HepG2 (cell line): ENCODE data around the gene ARAP1. TPM values are rescaled to one million over a fixed set of nuclear protein-coding genes. Genes with fewer than 3 reads are reported as not detected.

Source experiments
- ATAC-seq: fragments of 200-7000 bp; cut with Tn5 transposase; 3 replicates; pipeline ENCODE4 v1.9.1; 2020; ENCODE audit warnings: mild to moderate bottlenecking, moderate library complexity
- BruUV-seq: library from RNA; stranded (reverse); fragments of 400-500 nt; replicated peaks from 2 replicates; lab custom pipeline; 2021; lab: Mats Ljungman, UMichigan
- CTCF ChIA-PET: fragments of 300-600 bp; formaldehyde crosslinking; extraction: SDS; loops from one replicate; lab custom pipeline; 2021; ENCODE audit warnings: low total read pairs, inconsistent platforms, low intra/inter-chr PET ratio; lab: Yijun Ruan, JAX
- POLR2A ChIA-PET: fragments of 350-600 bp; sonication (Branson Sonifier 250); formaldehyde crosslinking; loops from one replicate; lab custom pipeline; 2020; ENCODE audit warnings: antibody characterized with exemption, inconsistent platforms; lab: Yijun Ruan, JAX
- DNase-seq: peaks from one replicate; pipeline ENCODE4 v3.0.0-alpha.2; 2015; ENCODE audit warnings: low spot score
- FAIRE-seq: peaks from 3 replicates; lab custom pipeline; 2011; peaks lifted over from hg19 to GRCh38; lab: Jason Lieb, UNC
- H2AFZ ChIP-seq: one replicate; pipeline ENCODE4 v1.6.1; 2011; ENCODE audit warnings: low read length, inconsistent platforms
- H3K27ac ChIP-seq: fragments of 300-600 bp; 3 replicates; pipeline ENCODE4 v1.8.0; 2011; ENCODE audit warnings: mixed run types, mild to moderate bottlenecking, mixed read lengths, low read length, inconsistent platforms; ENCODE audit not compliant: insufficient read depth; ENCODE audit errors: extremely low read length
- H3K27me3 ChIP-seq, 2 experiments: fragments of 200-600 bp in 1 of 2; 2 replicates in 1 of 2; 3 replicates in 1 of 2; pipeline versions ENCODE4 v1.6.0 to v1.8.0; 2011; ENCODE audit warnings: low read length in 2 of 2, mild to moderate bottlenecking in 2 of 2, moderate library complexity in 2 of 2, inconsistent platforms in 1 of 2; ENCODE audit not compliant: insufficient read depth in 2 of 2, control insufficient read depth in 1 of 2
- H3K36me3 ChIP-seq, 2 experiments: fragments of 200-600 bp in 1 of 2; replicated peaks in 1 of 2; 2 replicates in 1 of 2; 3 replicates in 1 of 2; pipeline versions ENCODE4 v1.5.1 to v1.8.0; 2011; ENCODE audit warnings: low read length in 2 of 2, inconsistent platforms in 1 of 2; ENCODE audit not compliant: insufficient read depth in 2 of 2, control insufficient read depth in 1 of 2
- H3K4me1 ChIP-seq: 2 replicates; pipeline ENCODE4 v1.5.1; 2012; ENCODE audit warnings: low read length, inconsistent platforms; ENCODE audit not compliant: insufficient read depth
- H3K4me2 ChIP-seq: 2 replicates; pipeline ENCODE4 v1.6.0; 2011; ENCODE audit warnings: low read depth, low read length, inconsistent platforms
- H3K4me3 ChIP-seq, 3 experiments: fragments of 200-600 bp in 1 of 3; sonication (generic), shearing (Covaris generic) in 1 of 3; replicated peaks in 1 of 3; 2 replicates each; pipeline ENCODE4 v1.5.1; 2011 to 2016; ENCODE audit warnings: low read length in 3 of 3, inconsistent platforms in 2 of 3, low read depth in 2 of 3, mild to moderate bottlenecking in 2 of 3, control low read depth in 1 of 3, mixed read lengths in 1 of 3; ENCODE audit not compliant: insufficient read depth in 1 of 3
- H3K79me2 ChIP-seq: one replicate; pipeline ENCODE4 v1.6.1; 2011; ENCODE audit warnings: low read length, inconsistent platforms; ENCODE audit not compliant: insufficient read depth
- H3K9ac ChIP-seq: 2 replicates; pipeline ENCODE4 v1.6.0; 2011; ENCODE audit warnings: mild to moderate bottlenecking, low read depth, low read length, inconsistent platforms; ENCODE audit not compliant: insufficient read depth
- H3K9me3 ChIP-seq: 2 replicates; pipeline ENCODE4 v1.5.1; 2012; ENCODE audit warnings: mild to moderate bottlenecking, low read length
- H4K20me1 ChIP-seq: 2 replicates; pipeline ENCODE4 v1.6.0; 2011; ENCODE audit warnings: inconsistent platforms, mild to moderate bottlenecking, low read length, moderate library complexity; ENCODE audit not compliant: insufficient read depth
- HCFC1 ChIP-seq: fragments of 150-350 bp; IDR thresholded peaks from 2 replicates; pipeline ENCODE4 v1.6.1; 2014; ENCODE audit warnings: low read depth, low read length
- MLX ChIP-seq: IDR thresholded peaks from 2 replicates; pipeline ENCODE4 v1.6.1; 2016
- MYPOP ChIP-seq: sonication (generic); formaldehyde crosslinking; IDR thresholded peaks from 2 replicates; pipeline ENCODE4 v1.8.1; 2023; ENCODE audit warnings: mild to moderate bottlenecking, moderate library complexity, missing genetic modification reagents
- PLSCR1 ChIP-seq: sonication (generic); formaldehyde crosslinking; IDR thresholded peaks from 2 replicates; pipeline ENCODE4 v1.5.0; 2020; ENCODE audit warnings: missing genetic modification reagents, mild to moderate bottlenecking, borderline replicate concordance
- ZNF230 ChIP-seq: sonication (generic); formaldehyde crosslinking; IDR thresholded peaks from 2 replicates; pipeline ENCODE4 v1.4.0; 2020; ENCODE audit warnings: mild to moderate bottlenecking, missing genetic modification reagents
- ZNF768 ChIP-seq: sonication (generic); formaldehyde crosslinking; IDR thresholded peaks from 2 replicates; pipeline ENCODE4 v1.4.0; 2020; ENCODE audit warnings: missing genetic modification reagents
- ZNF770 ChIP-seq: sonication (generic); formaldehyde crosslinking; IDR thresholded peaks from 2 replicates; pipeline ENCODE4 v1.5.0; 2020; ENCODE audit warnings: mild to moderate bottlenecking, missing genetic modification reagents
- ZNF777 ChIP-seq: sonication (generic); formaldehyde crosslinking; IDR thresholded peaks from 2 replicates; pipeline ENCODE4 v1.4.0; 2020; ENCODE audit warnings: missing genetic modification reagents
- WGBS: methylation state at CpG from one replicate; pipeline ENCODE4 v1.1.6; 2017; ENCODE audit warnings: low lambda C conversion rate; 5-methylcytosine and 5-hydroxymethylcytosine counted together
- in situ Hi-C: cut with HindIII; loops from 2 replicates; pipeline ENCODE4 v1.10.0; 2017; ENCODE audit warnings: low pct_unique_long_range_greater_than_20kb; ENCODE audit not compliant: extremely low pct_ligation_motif_present
- intact Hi-C: fragments of 100-400 bp; cut with micrococcal nuclease; formaldehyde crosslinking; loops from one replicate; pipeline ENCODE4 v1.10.0; 2022; ENCODE audit not compliant: unreplicated experiment
- polyA plus RNA-seq, 8 experiments: library from polyadenylated mRNA; depleted of rRNA in 3 of 8; stranded (reverse) in 7 of 8; unstranded in 1 of 8; fragments of >200 nt; fragmentation: Illumina TruSeq in 4 of 8; extraction: Trizol in 4 of 8; gene quantifications; 2 replicates each; pipeline versions ENCODE4 v1.2.1 to v1.2.3, GENCODE V29; 2011 to 2016; ENCODE audit warnings: low read depth in 4 of 8, missing spikeins in 1 of 8, mixed read lengths in 1 of 8; ENCODE audit not compliant: insufficient read depth in 1 of 8
- total RNA-seq, 5 experiments: library from RNA; depleted of rRNA; stranded (reverse); fragments of >200 nt; fragmentation: Illumina TruSeq; extraction: Trizol; gene quantifications; 2 replicates each; pipeline ENCODE4 v1.2.3, GENCODE V29; 2016; ENCODE audit warnings: low read depth in 1 of 5

The ARAP1 gene
- total and polyA plus RNA-seq, 2 of the 13 experiments (the other 11 are each of a cell fraction or from before 2014, with no cell fraction given): 43.2 to 55.5 TPM

GRCh38 chr11:72665911-72666472 is 86.2 kb downstream of the ARAP1 start:
- Histone ChIP-seq H3K36me3 (no peaks in the 10 kb centered on the region), H2AFZ (no peak overlapping the region), H3K9me3 (peaks cover 12% of the 10 kb centered on the region), H3K4me1 (no peaks in the 10 kb centered on the region), H3K27ac (no peak overlapping the region), H3K4me3 (no peak overlapping the region), H3K27me3 (peaks cover 4 to 42% of the 10 kb centered on the region in 2 experiments), H3K79me2 (no peaks in the 10 kb centered on the region), H3K4me2 (no peak overlapping the region), H3K9ac (no peak overlapping the region), H4K20me1 (no peaks in the 10 kb centered on the region)
- 3% methylated on average over 5 of the region's 6 CpGs for WGBS
- POLR2A ChIA-PET: no interaction called here
- no peak for FAIRE-seq
- in situ Hi-C loops (no loop called here), intact Hi-C loops (no loop called here)
- DNase-seq: no peak
- TF ChIP-seq ZNF768 (CRISPR knock-in tag): peak; percentile 83
- TF ChIP-seq PLSCR1: no peak
- no peak for TF ChIP-seq ZNF770 (CRISPR knock-in tag)
- no peak for TF ChIP-seq MLX
- no peak for TF ChIP-seq HCFC1
- TF ChIP-seq ZNF777 (CRISPR knock-in tag): no peak
- TF ChIP-seq MYPOP: no peak
- no peak for TF ChIP-seq ZNF230 (CRISPR knock-in tag)
- ATAC-seq: no peak
- no TSS peak for BruUV-seq
- CTCF ChIA-PET: no interaction called here
